HEK293 (cell line): ENCODE measurements around the gene EXOSC1.

ENCODE experiments used
- CTCF ChIA-PET: fragments of 350-600 bp; formaldehyde crosslinking; extraction: SDS; loops from one replicate; lab custom pipeline; 2021; ENCODE audit warnings: antibody characterized with exemption; lab: Yijun Ruan, JAX
- POLR2A ChIA-PET: fragments of 300-600 bp; formaldehyde crosslinking; extraction: SDS; loops from one replicate; lab custom pipeline; 2020; ENCODE audit warnings: antibody characterized with exemption, inconsistent platforms; lab: Yijun Ruan, JAX
- H3K27ac ChIP-seq: fragments of 200-500 bp; sonication (Bioruptor generic); 2 replicates; pipeline ENCODE4 v1.5.1; 2014; ENCODE audit warnings: low read depth, low read length, control low read depth, inconsistent platforms; ENCODE audit errors: extremely low read depth
- H3K36me3 ChIP-seq, 2 experiments: fragments of 200-500 bp in 1 of 2; sonication (Bioruptor generic) in 1 of 2; 1 replicate in 1 of 2; 2 replicates in 1 of 2; pipeline ENCODE4 v1.5.1; 2014 to 2017; ENCODE audit warnings: inconsistent platforms in 2 of 2, low read length in 2 of 2; ENCODE audit not compliant: control insufficient read depth in 2 of 2, insufficient read depth in 1 of 2
- H3K4me1 ChIP-seq: fragments of 200-500 bp; sonication (Bioruptor generic); 2 replicates; pipeline ENCODE4 v1.5.1; 2014; ENCODE audit warnings: mild to moderate bottlenecking, low read length, inconsistent platforms; ENCODE audit not compliant: control insufficient read depth, insufficient read depth
- H3K4me3 ChIP-seq: 2 replicates; pipeline ENCODE4 v1.5.1; 2011; ENCODE audit warnings: low read depth, mild to moderate bottlenecking, control low read depth, low read length, moderate library complexity
- H3K9me3 ChIP-seq: fragments of 200-500 bp; sonication (Bioruptor generic); 2 replicates; pipeline ENCODE4 v1.5.1; 2014; ENCODE audit warnings: low read depth, low read length, inconsistent platforms; ENCODE audit not compliant: control insufficient read depth, insufficient read depth
- GFI1B ChIP-seq: fragments of 450-650 bp; formaldehyde crosslinking; IDR thresholded peaks from 2 replicates; pipeline ENCODE4 v1.5.1; 2016; ENCODE audit warnings: missing biosample characterization, missing genetic modification characterization
- GLIS2 ChIP-seq: fragments of 450-650 bp; formaldehyde crosslinking; IDR thresholded peaks from 2 replicates; pipeline ENCODE4 v1.5.1; 2016; ENCODE audit warnings: missing biosample characterization, missing genetic modification characterization
- PRDM1 ChIP-seq: fragments of 450-650 bp; formaldehyde crosslinking; IDR thresholded peaks from 2 replicates; pipeline ENCODE4; 2016; ENCODE audit warnings: missing biosample characterization, missing genetic modification characterization
- SCRT2 ChIP-seq: fragments of 450-650 bp; formaldehyde crosslinking; IDR thresholded peaks from 2 replicates; pipeline ENCODE4 v1.5.1; 2016; ENCODE audit warnings: missing biosample characterization, missing genetic modification characterization
- SP2 ChIP-seq: fragments of 450-650 bp; formaldehyde crosslinking; IDR thresholded peaks from 2 replicates; pipeline ENCODE4 v1.5.1; 2016; ENCODE audit warnings: missing biosample characterization, missing genetic modification characterization
- SP3 ChIP-seq: fragments of 450-650 bp; formaldehyde crosslinking; IDR thresholded peaks from 2 replicates; pipeline ENCODE4 v1.5.1; 2016; ENCODE audit warnings: missing biosample characterization, missing genetic modification characterization
- ZBTB21 ChIP-seq: fragments of 450-650 bp; formaldehyde crosslinking; IDR thresholded peaks from 2 replicates; pipeline ENCODE4 v1.5.1; 2017; ENCODE audit warnings: missing biosample characterization, missing genetic modification characterization
- ZBTB8A ChIP-seq: fragments of 450-650 bp; formaldehyde crosslinking; IDR thresholded peaks from 2 replicates; pipeline ENCODE4 v1.5.1; 2016; ENCODE audit warnings: missing biosample characterization, missing genetic modification characterization
- ZNF112 ChIP-seq: fragments of 450-650 bp; formaldehyde crosslinking; IDR thresholded peaks from 2 replicates; pipeline ENCODE4 v1.5.0; 2017; ENCODE audit warnings: missing biosample characterization, missing genetic modification characterization
- ZNF16 ChIP-seq: fragments of 450-650 bp; formaldehyde crosslinking; IDR thresholded peaks from 2 replicates; pipeline ENCODE4 v1.5.1; 2016; ENCODE audit warnings: low read depth, missing biosample characterization, missing genetic modification characterization
- ZNF18 ChIP-seq: fragments of 450-650 bp; formaldehyde crosslinking; IDR thresholded peaks from 2 replicates; pipeline ENCODE4 v1.5.1; 2016; ENCODE audit warnings: missing biosample characterization, missing genetic modification characterization
- ZNF274 ChIP-seq, 2 experiments: fragments of 200-500 bp in 1 of 2; fragments of 450-650 bp in 1 of 2; sonication (Bioruptor generic) in 1 of 2; formaldehyde crosslinking in 1 of 2; IDR thresholded peaks; 2 replicates each; pipeline versions ENCODE4 v1.5.1 to v1.6.1; 2014 to 2016; ENCODE audit warnings: borderline replicate concordance in 1 of 2, inconsistent platforms in 1 of 2, low read length in 1 of 2, missing biosample characterization in 1 of 2, missing genetic modification characterization in 1 of 2
- ZNF341 ChIP-seq: fragments of 450-650 bp; formaldehyde crosslinking; IDR thresholded peaks from 2 replicates; pipeline ENCODE4; 2016; ENCODE audit warnings: low read depth, missing biosample characterization, missing genetic modification characterization
- ZNF362 ChIP-seq: fragments of 450-650 bp; formaldehyde crosslinking; IDR thresholded peaks from 2 replicates; pipeline ENCODE4 v1.5.1; 2016; ENCODE audit warnings: missing biosample characterization, missing genetic modification characterization
- ZNF433 ChIP-seq: fragments of 450-650 bp; formaldehyde crosslinking; IDR thresholded peaks from 2 replicates; pipeline ENCODE4 v1.5.1; 2016; ENCODE audit warnings: missing biosample characterization, missing genetic modification characterization, low read depth
- ZNF513 ChIP-seq: fragments of 450-650 bp; IDR thresholded peaks from 2 replicates; pipeline ENCODE4 v1.5.1; 2018; ENCODE audit warnings: missing biosample characterization, missing genetic modification characterization
- ZNF530 ChIP-seq: fragments of 450-650 bp; formaldehyde crosslinking; IDR thresholded peaks from 2 replicates; pipeline ENCODE4 v1.5.1; 2016; ENCODE audit warnings: low read depth, missing biosample characterization, missing genetic modification characterization
- ZNF561 ChIP-seq: fragments of 450-650 bp; IDR thresholded peaks from 2 replicates; pipeline ENCODE4 v1.5.1; 2018; ENCODE audit warnings: missing biosample characterization, missing genetic modification characterization, borderline replicate concordance
- ZNF623 ChIP-seq: fragments of 450-650 bp; formaldehyde crosslinking; IDR thresholded peaks from 2 replicates; pipeline ENCODE4 v1.5.1; 2016; ENCODE audit warnings: missing biosample characterization, missing genetic modification characterization
- ZNF629 ChIP-seq: fragments of 450-650 bp; formaldehyde crosslinking; IDR thresholded peaks from 2 replicates; pipeline ENCODE4 v1.5.1; 2017; ENCODE audit warnings: missing biosample characterization, missing genetic modification characterization
- ZNF654 ChIP-seq: fragments of 450-650 bp; formaldehyde crosslinking; IDR thresholded peaks from 2 replicates; pipeline ENCODE4 v1.5.1; 2016; ENCODE audit warnings: low read depth, missing biosample characterization, missing genetic modification characterization
- TF ChIP-seq, protein P1 (sequence below): fragments of 450-650 bp; formaldehyde crosslinking; IDR thresholded peaks from 2 replicates; pipeline ENCODE4 v1.5.1; 2017; ENCODE audit warnings: missing biosample characterization, missing genetic modification characterization

The EXOSC1 gene

DNA sequence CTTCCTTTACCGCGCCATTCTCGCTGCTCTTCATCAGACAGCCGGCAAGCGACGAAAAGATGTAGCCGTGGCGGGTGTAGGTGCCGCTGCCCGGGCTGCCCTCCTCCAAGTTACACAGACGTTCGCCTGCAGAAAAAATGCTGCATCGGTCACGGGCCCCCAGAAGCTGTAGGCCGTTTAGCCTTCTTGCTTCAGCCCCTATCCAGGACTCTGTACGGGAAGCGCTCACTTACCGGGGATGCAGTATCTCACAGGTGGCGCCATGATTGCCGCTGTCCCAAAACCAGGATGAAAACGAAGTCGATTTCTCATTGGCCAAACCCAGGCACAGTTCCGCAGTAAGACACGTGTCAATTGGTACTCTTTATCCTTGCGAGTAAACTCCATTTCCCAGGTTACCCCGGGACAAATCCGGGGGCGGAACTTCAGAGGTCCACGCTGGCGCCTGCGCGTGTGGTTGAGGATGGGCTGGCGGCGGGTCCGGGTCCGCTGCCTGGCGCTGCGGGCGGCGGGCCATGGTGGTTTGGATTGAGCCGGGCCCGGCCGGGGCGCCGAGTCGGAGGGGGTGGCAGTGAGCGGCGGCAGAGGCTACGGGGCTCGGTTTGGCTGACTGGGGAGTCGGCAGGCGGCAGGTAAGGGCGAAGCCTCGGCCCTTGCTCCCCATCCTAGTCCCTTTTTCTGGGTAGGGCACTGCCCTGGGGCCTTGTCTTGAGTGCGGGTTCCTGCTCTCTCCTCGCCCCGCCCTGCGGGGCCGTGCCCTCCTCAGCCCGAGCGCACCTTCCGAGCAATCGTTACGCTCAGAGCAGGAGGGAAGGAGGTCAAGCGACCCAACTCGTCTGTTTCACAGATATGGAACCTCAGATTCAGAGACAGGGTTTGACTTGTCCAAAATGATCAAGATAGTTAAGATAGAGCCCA lies at the start of gene EXOSC1, which contains the start of gene ZDHHC16 (continued):
- TF ChIP-seq GFI1B, result peak; percentile 38; the same call in 1 of the 2 replicates
- peak; percentile 96 for TF ChIP-seq SCRT2
- peak; percentile 87 for TF ChIP-seq SP3
- TF ChIP-seq ZNF112, result no peak
- no peak for TF ChIP-seq ZNF18 (tag by site-specific recombination)
- peak; percentile 97 for TF ChIP-seq ZBTB8A
- peak; percentile 93 for TF ChIP-seq ZNF561 (tag by site-specific recombination)
- TF ChIP-seq ZNF513 (tag by site-specific recombination), result 0 out of 2 replicates have a peak, but pooled peaks have one; percentile 6
- TF ChIP-seq ZNF623, result 0 out of 2 replicates have a peak, but pooled peaks have one; percentile 10

DNA sequence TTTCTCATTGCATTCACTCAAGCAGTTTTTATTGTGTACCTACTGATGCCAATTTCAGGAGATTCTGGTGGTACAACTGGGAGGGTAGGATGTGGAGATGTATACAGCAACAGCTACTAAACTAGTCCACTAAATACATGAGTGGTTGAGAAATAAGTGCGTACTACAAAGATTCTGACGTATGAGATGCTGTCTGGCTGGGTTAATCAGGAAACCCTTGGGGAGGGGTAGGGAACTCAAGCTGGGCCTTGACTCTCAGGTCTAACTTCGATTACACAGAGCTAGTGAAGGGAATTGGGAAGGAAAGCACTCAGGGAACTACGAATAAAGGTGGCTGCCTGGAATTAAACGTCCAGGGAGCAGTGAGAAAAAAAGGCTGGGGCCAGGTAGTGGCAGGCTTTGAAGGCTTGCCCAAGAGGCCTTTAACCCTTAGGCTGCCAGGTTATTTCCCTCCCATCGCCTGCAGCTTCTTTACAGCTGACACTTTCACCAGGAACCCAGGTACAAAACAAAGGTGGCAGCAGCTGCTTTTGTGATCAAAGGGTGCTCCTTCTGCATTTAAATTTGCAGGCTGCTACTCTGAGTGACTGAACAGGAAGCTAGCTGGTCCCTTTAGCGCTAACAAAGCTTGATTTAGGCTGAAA lies 49.2 kb upstream of the EXOSC1 start:
- no peak overlapping the region; the same call in 1 of the 2 replicates for H3K27ac ChIP-seq
- H3K36me3 ChIP-seq, result peaks cover 3 to 8% of the 10 kb centered on the region in 2 experiments; a peak in 2 of 3 replicates
- no peak overlapping the region for H3K4me3 ChIP-seq
- H3K4me1 ChIP-seq, result peaks cover 19% of the 10 kb centered on the region
- POLR2A ChIA-PET, result no interaction called here
- no peaks in the 10 kb centered on the region for H3K9me3 ChIP-seq
- CTCF ChIA-PET, result interaction anchor here (1.1 to 1.6 kb wide), 2 partner anchors 59 to 207 kb away, joined by 3 read pairs; no protein-coding TSS in a partner anchor
- TF ChIP-seq ZNF433 (tag by site-specific recombination) (no peak), SCRT2 (no peak), ZNF530 (tag by site-specific recombination) (no peak), ZNF16 (tag by site-specific recombination) (no peak), ZNF629 (tag by site-specific recombination) (peak; percentile 53; the same call in 1 of the 2 replicates), PRDM1 (tag by site-specific recombination) (peak; percentile 60), ZBTB21 (0 out of 2 replicates have a peak, but pooled peaks have one; percentile 18), ZNF341 (tag by site-specific recombination) (no peak), ZNF362 (tag by site-specific recombination) (no peak), SP2 (tag by site-specific recombination) (no peak), ZNF654 (no peak), ZNF274 (IDR thresholded peaks at IDR 0.05; ENCODE audit: low read length) (no peak), ZNF274 (tag by site-specific recombination; IDR thresholded peaks at IDR 0.05; ENCODE audit: borderline replicate concordance) (no peak), GLIS2 (tag by site-specific recombination) (no peak)
- TF ChIP-seq, protein P1, sequence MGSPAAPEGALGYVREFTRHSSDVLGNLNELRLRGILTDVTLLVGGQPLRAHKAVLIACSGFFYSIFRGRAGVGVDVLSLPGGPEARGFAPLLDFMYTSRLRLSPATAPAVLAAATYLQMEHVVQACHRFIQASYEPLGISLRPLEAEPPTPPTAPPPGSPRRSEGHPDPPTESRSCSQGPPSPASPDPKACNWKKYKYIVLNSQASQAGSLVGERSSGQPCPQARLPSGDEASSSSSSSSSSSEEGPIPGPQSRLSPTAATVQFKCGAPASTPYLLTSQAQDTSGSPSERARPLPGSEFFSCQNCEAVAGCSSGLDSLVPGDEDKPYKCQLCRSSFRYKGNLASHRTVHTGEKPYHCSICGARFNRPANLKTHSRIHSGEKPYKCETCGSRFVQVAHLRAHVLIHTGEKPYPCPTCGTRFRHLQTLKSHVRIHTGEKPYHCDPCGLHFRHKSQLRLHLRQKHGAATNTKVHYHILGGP (tag by site-specific recombination), result no peak
